SJCRH30 (cell line): Measurements from ENCODE around the gene SYNE2. TPM values are rescaled to one million over a fixed set of nuclear protein-coding genes. Genes with fewer than 3 reads are reported as not detected.

Experiments used
- DNase-seq, 2 experiments: peaks; one replicate each; pipeline ENCODE4 v3.0.0-alpha.2; 2015 to 2020
- H3K27ac ChIP-seq: fragments of 250-450 bp; sonication (Bioruptor Pico); 2 replicates; pipeline ENCODE4 v1.5.1; 2020; ENCODE audit warnings: mild to moderate bottlenecking, moderate library complexity
- H3K27me3 ChIP-seq: fragments of 250-450 bp; sonication (Bioruptor Pico); 2 replicates; pipeline ENCODE4 v1.5.1; 2020; ENCODE audit warnings: mild to moderate bottlenecking, moderate library complexity
- H3K36me3 ChIP-seq: fragments of 250-450 bp; sonication (Bioruptor Pico); 2 replicates; pipeline ENCODE4 v1.5.1; 2020; ENCODE audit warnings: mild to moderate bottlenecking, moderate library complexity
- H3K4me1 ChIP-seq: fragments of 250-450 bp; sonication (Bioruptor Pico); 2 replicates; pipeline ENCODE4 v1.5.1; 2020; ENCODE audit warnings: mild to moderate bottlenecking, moderate library complexity
- H3K4me3 ChIP-seq: fragments of 250-450 bp; sonication (Bioruptor Pico); 2 replicates; pipeline ENCODE4 v1.5.1; 2020; ENCODE audit warnings: mild to moderate bottlenecking, moderate library complexity
- H3K9me3 ChIP-seq: fragments of 250-450 bp; sonication (Bioruptor Pico); replicated peaks from 2 replicates; pipeline ENCODE4 v1.5.1; 2020; ENCODE audit warnings: mild to moderate bottlenecking, moderate library complexity
- total RNA-seq: library from RNA; depleted of rRNA; stranded (reverse); fragments of >200 nt; shearing (Covaris generic); gene quantifications from 2 replicates; pipeline ENCODE4 v1.2.3, GENCODE V29; 2014

The SYNE2 gene
- total RNA-seq, 1 experiment from 2014 or later: 48.2 TPM

- no peak for DNase-seq
- H3K27ac ChIP-seq: no peak overlapping the region
Observed at GRCh38 chr14:64190974-64191502, 338.2 kb downstream of the SYNE2 start.

GRCh38 chr14:64191756-64192155 lies 339.0 kb downstream of the SYNE2 start:
- Histone ChIP-seq H3K4me3 (no peak overlapping the region), H3K27ac (no peak overlapping the region), H3K36me3 (0 out of 2 replicates have a peak, but pooled peaks cover 4% of the 10 kb centered on the region), H3K4me1 (no peaks in the 10 kb centered on the region), H3K9me3 (no peaks in the 10 kb centered on the region), H3K27me3 (no peaks in the 10 kb centered on the region)
- no peak for DNase-seq

More at GRCh38 chr14:64190974-64191502, 338.2 kb downstream of the SYNE2 start:
- 0 out of 2 replicates have a peak, but pooled peaks cover 4% of the 10 kb centered on the region for H3K36me3 ChIP-seq
- no peaks in the 10 kb centered on the region for H3K9me3 ChIP-seq
- no peak overlapping the region for H3K4me3 ChIP-seq
- no peaks in the 10 kb centered on the region for H3K4me1 ChIP-seq
- no peaks in the 10 kb centered on the region for H3K27me3 ChIP-seq

- Histone ChIP-seq H3K36me3 (0 out of 2 replicates have a peak, but pooled peaks cover 2% of the 10 kb centered on the region), H3K27ac (no peak overlapping the region), H3K4me3 (no peak overlapping the region), H3K4me1 (no peaks in the 10 kb centered on the region), H3K9me3 (no peaks in the 10 kb centered on the region), H3K27me3 (no peaks in the 10 kb centered on the region)
- DNase-seq: no peak
Observed at GRCh38 chr14:64193821-64194220, 341.0 kb downstream of the SYNE2 start.

- Histone ChIP-seq H3K4me3 (no peak overlapping the region), H3K9me3 (no peaks in the 10 kb centered on the region), H3K27ac (no peak overlapping the region), H3K4me1 (no peaks in the 10 kb centered on the region), H3K27me3 (no peaks in the 10 kb centered on the region), H3K36me3 (no peaks in the 10 kb centered on the region)
- no peak for DNase-seq
Observed at GRCh38 chr14:64194404-64194803, 341.6 kb downstream of the SYNE2 start.

- Histone ChIP-seq H3K9me3 (no peaks in the 10 kb centered on the region), H3K36me3 (no peaks in the 10 kb centered on the region), H3K4me3 (no peak overlapping the region), H3K27me3 (no peaks in the 10 kb centered on the region), H3K27ac (no peak overlapping the region), H3K4me1 (no peaks in the 10 kb centered on the region)
- no peak for DNase-seq
Observed at GRCh38 chr14:64195199-64195598, 342.4 kb downstream of the SYNE2 start.

- Histone ChIP-seq H3K9me3 (no peaks in the 10 kb centered on the region), H3K27me3 (no peaks in the 10 kb centered on the region), H3K4me1 (no peaks in the 10 kb centered on the region), H3K27ac (no peak overlapping the region), H3K36me3 (no peaks in the 10 kb centered on the region), H3K4me3 (no peak overlapping the region)
- no peak for DNase-seq
Observed at GRCh38 chr14:64196056-64196455, 343.3 kb downstream of the SYNE2 start.

GRCh38 chr14:64196814-64197411 lies 344.1 kb downstream of the SYNE2 start:
- no peaks in the 10 kb centered on the region for H3K27me3 ChIP-seq
- H3K36me3 ChIP-seq: no peaks in the 10 kb centered on the region
- no peak for DNase-seq
- H3K4me1 ChIP-seq: no peaks in the 10 kb centered on the region
- H3K27ac ChIP-seq: no peak overlapping the region
- H3K9me3 ChIP-seq: no peaks in the 10 kb centered on the region
- no peak overlapping the region for H3K4me3 ChIP-seq

- no peaks in the 10 kb centered on the region for H3K4me1 ChIP-seq
- no peaks in the 10 kb centered on the region for H3K27me3 ChIP-seq
- H3K27ac ChIP-seq: no peak overlapping the region
- no peaks in the 10 kb centered on the region for H3K9me3 ChIP-seq
- no peak for DNase-seq
- H3K4me3 ChIP-seq: no peak overlapping the region
- H3K36me3 ChIP-seq: no peaks in the 10 kb centered on the region
Observed at GRCh38 chr14:64197996-64198395, 345.2 kb downstream of the SYNE2 start.

GRCh38 chr14:64198486-64198885 lies 345.7 kb downstream of the SYNE2 start:
- Histone ChIP-seq H3K27ac (no peak overlapping the region), H3K9me3 (no peaks in the 10 kb centered on the region), H3K4me3 (no peak overlapping the region), H3K36me3 (no peaks in the 10 kb centered on the region), H3K4me1 (no peaks in the 10 kb centered on the region), H3K27me3 (no peaks in the 10 kb centered on the region)
- DNase-seq: no peak

- H3K4me3 ChIP-seq: no peak overlapping the region
- no peaks in the 10 kb centered on the region for H3K27me3 ChIP-seq
- H3K36me3 ChIP-seq: no peaks in the 10 kb centered on the region
- DNase-seq: no peak
- no peaks in the 10 kb centered on the region for H3K4me1 ChIP-seq
- no peaks in the 10 kb centered on the region for H3K9me3 ChIP-seq
- no peak overlapping the region for H3K27ac ChIP-seq
Observed at GRCh38 chr14:64200170-64200569, 347.4 kb downstream of the SYNE2 start.

GRCh38 chr14:64201296-64201695 lies 348.5 kb downstream of the SYNE2 start:
- H3K4me1 ChIP-seq: no peaks in the 10 kb centered on the region
- no peaks in the 10 kb centered on the region for H3K9me3 ChIP-seq
- H3K36me3 ChIP-seq: no peaks in the 10 kb centered on the region
- H3K27ac ChIP-seq: no peak overlapping the region
- DNase-seq: no peak
- no peak overlapping the region for H3K4me3 ChIP-seq
- H3K27me3 ChIP-seq: no peaks in the 10 kb centered on the region

- DNase-seq: no peak
- no peaks in the 10 kb centered on the region for H3K27me3 ChIP-seq
- H3K36me3 ChIP-seq: no peaks in the 10 kb centered on the region
- no peaks in the 10 kb centered on the region for H3K9me3 ChIP-seq
- H3K27ac ChIP-seq: no peak overlapping the region
- no peak overlapping the region for H3K4me3 ChIP-seq
- H3K4me1 ChIP-seq: no peaks in the 10 kb centered on the region
Observed at GRCh38 chr14:64201921-64202545, 349.2 kb downstream of the SYNE2 start.

- Histone ChIP-seq H3K27me3 (no peaks in the 10 kb centered on the region), H3K4me3 (no peak overlapping the region), H3K4me1 (no peaks in the 10 kb centered on the region), H3K36me3 (no peaks in the 10 kb centered on the region), H3K27ac (no peak overlapping the region), H3K9me3 (no peaks in the 10 kb centered on the region)
- no peak for DNase-seq
Observed at GRCh38 chr14:64202716-64203115, 349.9 kb downstream of the SYNE2 start.

GRCh38 chr14:64203366-64204006 lies 350.7 kb downstream of the SYNE2 start:
- Histone ChIP-seq H3K4me3 (no peak overlapping the region), H3K9me3 (no peaks in the 10 kb centered on the region), H3K4me1 (no peaks in the 10 kb centered on the region), H3K36me3 (peaks cover under 1% of the 10 kb centered on the region; the same call in 1 of the 2 replicates), H3K27me3 (no peaks in the 10 kb centered on the region), H3K27ac (no peak overlapping the region)
- DNase-seq: no peak

GRCh38 chr14:64208261-64208660 lies 355.5 kb downstream of the SYNE2 start:
- DNase-seq: no peak
- no peak overlapping the region for H3K4me3 ChIP-seq
- H3K36me3 ChIP-seq: peaks cover 10% of the 10 kb centered on the region
- H3K9me3 ChIP-seq: no peaks in the 10 kb centered on the region
- H3K4me1 ChIP-seq: no peaks in the 10 kb centered on the region
- no peak overlapping the region for H3K27ac ChIP-seq
- H3K27me3 ChIP-seq: no peaks in the 10 kb centered on the region
